Effector memory CD8-positive, alpha-beta T cell (primary cell): Measurements from ENCODE around the gene PODXL2.

Source experiments
- ATAC-seq: fragments of 150-1000 bp; cut with Tn5 transposase; replicated peaks from 2 replicates; pipeline ENCODE4 v1.10.0; 2021; ENCODE audit warnings: mild to moderate bottlenecking, moderate library complexity
- DNase-seq, 3 experiments: peaks; one replicate each; pipeline ENCODE4 v3.0.0; 2021
- H3K27ac Mint-ChIP-seq, 2 donors: one replicate each; pipeline ENCODE4 v1.8.0; 2022; ENCODE audit warnings: mild to moderate bottlenecking in 2 of 2, mixed read lengths in 2 of 2, moderate library complexity in 2 of 2
- H3K27me3 Mint-ChIP-seq, 2 donors: one replicate each; pipeline ENCODE4 v1.8.0; 2022; ENCODE audit warnings: mixed read lengths in 2 of 2
- H3K36me3 Mint-ChIP-seq: one replicate; pipeline ENCODE4 v1.8.0; 2022; ENCODE audit warnings: mild to moderate bottlenecking, moderate library complexity, mixed read lengths; ENCODE audit not compliant: insufficient read depth
- H3K4me1 Mint-ChIP-seq, 2 donors: one replicate each; pipeline ENCODE4 v1.8.0; 2022; ENCODE audit warnings: low read depth in 2 of 2, mixed read lengths in 2 of 2
- H3K4me3 Mint-ChIP-seq, 2 donors: one replicate each; pipeline ENCODE4 v1.8.0; 2022; ENCODE audit warnings: mild to moderate bottlenecking in 2 of 2, mixed read lengths in 2 of 2, moderate library complexity in 2 of 2
- H3K9me3 Mint-ChIP-seq, 2 donors: one replicate each; pipeline ENCODE4 v1.8.0; 2022; ENCODE audit warnings: mixed read lengths in 2 of 2

Gene PODXL2

DNA sequence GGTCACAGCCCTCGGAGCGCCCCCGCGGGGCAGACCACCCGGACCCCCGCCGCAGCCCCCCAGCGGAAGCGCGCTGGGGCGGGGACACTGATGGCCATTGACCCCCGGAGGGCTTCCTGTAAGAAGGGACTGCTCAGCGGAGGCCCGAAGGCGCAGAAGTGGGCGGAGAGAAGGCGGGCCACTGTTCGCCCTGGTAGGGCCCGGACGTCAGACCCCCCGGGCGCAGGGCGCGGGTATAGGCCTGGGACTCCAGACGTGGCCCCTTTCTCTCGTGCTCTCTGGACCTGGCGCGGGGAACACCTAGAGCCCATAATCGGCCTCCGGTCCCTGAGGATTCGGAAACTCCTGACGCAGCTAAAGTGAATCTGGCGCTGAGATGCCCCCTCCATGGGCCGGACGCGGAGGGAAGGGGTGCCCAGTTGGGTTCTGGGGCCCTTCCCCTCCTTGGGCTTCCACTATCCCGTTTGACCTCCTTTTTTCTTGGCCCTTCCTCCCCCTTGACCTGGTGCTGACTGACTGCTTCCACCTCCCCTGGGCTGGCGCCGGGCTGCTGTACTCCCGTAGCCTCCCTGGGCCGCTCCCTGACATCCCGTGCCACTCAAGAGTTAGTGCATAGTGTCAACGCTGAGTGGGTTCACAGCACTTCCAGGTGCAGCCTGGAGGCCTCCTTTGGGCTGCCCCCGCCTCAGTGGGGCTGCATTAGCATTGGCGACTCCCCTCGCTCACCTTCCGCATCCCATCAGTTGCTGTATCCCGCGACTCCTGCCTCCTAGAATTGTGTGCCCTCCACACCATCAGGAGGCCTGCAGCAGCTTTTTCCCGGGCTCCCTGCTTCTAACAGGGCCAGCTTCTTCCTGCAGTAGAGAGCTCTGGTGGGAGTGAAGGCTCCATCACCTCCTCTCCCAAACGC, 44.5 kb downstream of the PODXL2 start:
- H3K9me3 Mint-ChIP-seq = no peaks in the 10 kb centered on the region
- H3K27ac Mint-ChIP-seq = peak overlapping the region; percentile 95
- H3K4me1 Mint-ChIP-seq = peaks cover 29 to 39% of the 10 kb centered on the region in 2 donors
- peak overlapping the region; percentile 92 to 93 for H3K4me3 Mint-ChIP-seq
- H3K36me3 Mint-ChIP-seq = peaks cover 22% of the 10 kb centered on the region
- peak in 2 of 3 experiments; percentile 48 to 51 for DNase-seq
- ATAC-seq = peak; percentile 57
- H3K27me3 Mint-ChIP-seq = no peaks in the 10 kb centered on the region

- ATAC-seq (no peak), DNase-seq (no peak)
- H3K9me3 Mint-ChIP-seq = no peaks in the 10 kb centered on the region
- H3K4me3 Mint-ChIP-seq = peak overlapping the region; percentile 92 to 93
- no peaks in the 10 kb centered on the region for H3K27me3 Mint-ChIP-seq
- peaks cover 22% of the 10 kb centered on the region for H3K36me3 Mint-ChIP-seq
- H3K27ac Mint-ChIP-seq = peak overlapping the region; percentile 95
- peaks cover 29 to 39% of the 10 kb centered on the region in 2 donors for H3K4me1 Mint-ChIP-seq
Measured at GRCh38 chr3:127674101-127674721, 45.2 kb downstream of the PODXL2 start.

DNA sequence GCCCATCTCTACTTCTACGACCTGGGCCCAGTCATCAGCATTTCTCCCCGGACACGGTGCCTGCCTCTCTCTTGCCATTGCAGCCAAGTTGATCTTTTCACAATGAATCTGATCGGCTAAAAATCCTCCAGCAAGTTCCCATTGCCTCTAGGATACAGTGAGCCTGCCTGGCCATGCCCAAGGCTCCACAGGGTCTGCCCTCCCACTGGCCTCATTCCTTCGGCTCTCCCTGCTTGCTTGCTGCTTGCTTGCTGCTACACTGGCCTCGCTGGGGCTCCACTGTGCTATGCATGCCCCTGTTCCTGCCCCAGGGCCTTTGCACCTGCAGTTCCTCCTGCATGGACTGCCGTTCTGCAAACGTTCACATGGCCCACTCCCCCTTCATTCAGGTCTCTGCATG, 45.8 kb downstream of the PODXL2 start:
- ATAC-seq (no peak), DNase-seq (no peak)
- Mint-ChIP-seq H3K4me3 (peak overlapping the region; percentile 92 to 93), H3K36me3 (peaks cover 21% of the 10 kb centered on the region), H3K27me3 (no peaks in the 10 kb centered on the region), H3K9me3 (no peaks in the 10 kb centered on the region), H3K4me1 (peaks cover 29 to 39% of the 10 kb centered on the region in 2 donors), H3K27ac (peak overlapping the region in 1 of 2 donors; percentile 57)

GRCh38 chr3:127675651-127676391, 46.8 kb downstream of the PODXL2 start:
- peaks cover 21% of the 10 kb centered on the region for H3K36me3 Mint-ChIP-seq
- H3K9me3 Mint-ChIP-seq = no peaks in the 10 kb centered on the region
- no peaks in the 10 kb centered on the region for H3K27me3 Mint-ChIP-seq
- DNase-seq (no peak), ATAC-seq (no peak)
- H3K4me3 Mint-ChIP-seq = peak overlapping the region; percentile 8 to 19
- H3K4me1 Mint-ChIP-seq = peaks cover 29 to 39% of the 10 kb centered on the region in 2 donors
- peak overlapping the region in 1 of 2 donors; percentile 79 for H3K27ac Mint-ChIP-seq

GRCh38 chr3:127676456-127676855, 47.5 kb downstream of the PODXL2 start:
- Mint-ChIP-seq H3K9me3 (no peaks in the 10 kb centered on the region), H3K4me3 (no peak overlapping the region), H3K36me3 (peaks cover 15% of the 10 kb centered on the region), H3K4me1 (peaks cover 28 to 39% of the 10 kb centered on the region in 2 donors), H3K27me3 (no peaks in the 10 kb centered on the region), H3K27ac (peak overlapping the region in 1 of 2 donors; percentile 79)
- no peak for DNase-seq
- no peak for ATAC-seq

DNA sequence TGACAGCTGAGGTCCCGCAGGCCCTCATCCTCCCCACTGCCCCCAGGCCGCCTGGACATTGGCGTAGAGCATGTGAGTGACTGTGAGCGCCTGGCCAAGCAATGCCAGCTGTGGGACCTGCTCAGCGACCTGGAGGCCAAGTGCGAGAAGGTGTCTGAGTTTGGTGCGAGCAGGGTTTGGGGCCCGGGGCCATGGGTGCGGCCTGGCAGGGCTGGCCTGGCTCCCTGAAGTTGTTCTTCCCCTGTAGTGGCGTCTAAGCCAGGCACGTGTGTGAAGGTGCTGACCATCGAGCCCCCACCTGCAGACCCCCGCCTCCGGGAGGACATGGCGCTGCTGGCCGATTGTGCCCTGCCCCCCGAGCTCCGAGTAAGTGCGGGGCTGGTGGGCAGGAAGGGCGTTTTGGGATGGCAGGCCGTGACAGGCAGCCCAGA, 48.0 kb downstream of the PODXL2 start:
- peaks cover 10% of the 10 kb centered on the region for H3K36me3 Mint-ChIP-seq
- H3K4me1 Mint-ChIP-seq = peaks cover 23 to 36% of the 10 kb centered on the region in 2 donors
- DNase-seq (no peak), ATAC-seq (no peak)
- H3K27me3 Mint-ChIP-seq = no peaks in the 10 kb centered on the region
- H3K27ac Mint-ChIP-seq = no peak overlapping the region
- no peaks in the 10 kb centered on the region for H3K9me3 Mint-ChIP-seq
- H3K4me3 Mint-ChIP-seq = no peak overlapping the region

DNA sequence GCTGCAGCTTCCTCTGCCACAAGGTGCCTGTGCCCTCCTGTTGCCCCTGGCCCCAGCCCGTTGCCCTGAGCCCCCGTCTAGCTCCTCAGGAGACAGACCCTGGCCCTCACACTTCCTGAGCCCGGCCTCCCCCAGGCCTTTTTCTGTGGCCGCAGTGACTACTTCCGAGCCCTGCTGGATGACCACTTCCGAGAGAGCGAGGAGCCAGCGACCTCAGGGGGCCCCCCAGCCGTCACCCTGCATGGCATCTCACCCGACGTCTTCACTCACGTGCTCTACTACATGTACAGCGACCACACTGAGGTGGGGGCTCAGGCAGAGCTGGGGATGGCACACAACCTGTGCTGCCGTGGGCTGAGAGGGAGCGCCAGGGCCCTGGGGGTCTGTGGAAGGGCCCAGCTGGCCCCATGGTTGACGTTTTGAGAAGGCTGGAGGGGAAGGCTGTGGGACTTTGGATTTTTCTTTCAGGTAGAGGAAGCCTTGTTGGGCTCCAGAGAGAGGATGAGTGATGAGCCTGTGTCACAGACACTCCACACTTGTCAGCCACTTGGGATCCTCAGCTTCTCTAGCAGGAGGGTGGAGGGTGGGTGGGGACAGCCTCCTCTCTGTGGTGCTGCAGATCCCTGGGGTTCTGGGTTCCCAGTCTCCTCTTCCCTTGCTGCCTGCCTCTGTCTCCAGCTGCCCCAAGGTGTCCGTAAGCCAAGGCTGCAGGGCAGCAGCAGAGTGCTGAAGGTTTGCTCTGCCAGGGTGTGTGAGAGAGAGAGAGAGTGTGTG, 48.7 kb downstream of the PODXL2 start:
- H3K9me3 Mint-ChIP-seq = no peaks in the 10 kb centered on the region
- DNase-seq (no peak), ATAC-seq (no peak)
- peaks cover 23 to 34% of the 10 kb centered on the region in 2 donors for H3K4me1 Mint-ChIP-seq
- no peak overlapping the region for H3K27ac Mint-ChIP-seq
- H3K36me3 Mint-ChIP-seq = peaks cover 9% of the 10 kb centered on the region
- H3K27me3 Mint-ChIP-seq = no peaks in the 10 kb centered on the region
- H3K4me3 Mint-ChIP-seq = no peak overlapping the region

GRCh38 chr3:127678315-127678599, 49.3 kb downstream of the PODXL2 start:
- no peak for DNase-seq
- no peak overlapping the region for H3K4me3 Mint-ChIP-seq
- H3K36me3 Mint-ChIP-seq = peaks cover 9% of the 10 kb centered on the region
- ATAC-seq = no peak
- H3K27me3 Mint-ChIP-seq = no peaks in the 10 kb centered on the region
- H3K4me1 Mint-ChIP-seq = peaks cover 23 to 34% of the 10 kb centered on the region in 2 donors
- H3K27ac Mint-ChIP-seq = no peak overlapping the region
- H3K9me3 Mint-ChIP-seq = no peaks in the 10 kb centered on the region

- H3K27me3 Mint-ChIP-seq = no peaks in the 10 kb centered on the region
- H3K36me3 Mint-ChIP-seq = peaks cover 9% of the 10 kb centered on the region
- no peaks in the 10 kb centered on the region for H3K9me3 Mint-ChIP-seq
- H3K4me3 Mint-ChIP-seq = no peak overlapping the region
- DNase-seq (no peak), ATAC-seq (no peak)
- peaks cover 19 to 33% of the 10 kb centered on the region in 2 donors for H3K4me1 Mint-ChIP-seq
- peak overlapping the region in 1 of 2 donors; percentile 6 for H3K27ac Mint-ChIP-seq
Measured at GRCh38 chr3:127678611-127679533, 49.9 kb downstream of the PODXL2 start.

- no peak overlapping the region for H3K4me3 Mint-ChIP-seq
- H3K36me3 Mint-ChIP-seq = peaks cover 9% of the 10 kb centered on the region
- peak overlapping the region; percentile 29 to 41 for H3K27ac Mint-ChIP-seq
- DNase-seq = no peak
- peaks cover 15 to 26% of the 10 kb centered on the region in 2 donors for H3K4me1 Mint-ChIP-seq
- H3K9me3 Mint-ChIP-seq = no peaks in the 10 kb centered on the region
- no peaks in the 10 kb centered on the region for H3K27me3 Mint-ChIP-seq
- ATAC-seq = no peak
Measured at GRCh38 chr3:127679534-127680145, 50.7 kb downstream of the PODXL2 start.

GRCh38 chr3:127680146-127680661, 51.2 kb downstream of the PODXL2 start:
- H3K4me3 Mint-ChIP-seq = no peak overlapping the region
- peak overlapping the region; percentile 29 to 41 for H3K27ac Mint-ChIP-seq
- H3K9me3 Mint-ChIP-seq = no peaks in the 10 kb centered on the region
- no peak for DNase-seq
- H3K4me1 Mint-ChIP-seq = peaks cover 10 to 20% of the 10 kb centered on the region in 2 donors
- no peaks in the 10 kb centered on the region for H3K27me3 Mint-ChIP-seq
- H3K36me3 Mint-ChIP-seq = peaks cover 9% of the 10 kb centered on the region
- ATAC-seq = no peak
